SH-SY5Y (cell line): ENCODE measurements around the gene DLG1.

Experiments used
- GATA2 ChIP-seq: IDR thresholded peaks from 2 replicates; pipeline ENCODE4 v1.6.1; 2011; ENCODE audit warnings: mild to moderate bottlenecking, low read depth, low read length
- GATA3 ChIP-seq: IDR thresholded peaks from 2 replicates; pipeline ENCODE4 v1.6.1; 2011; ENCODE audit warnings: low read depth, mild to moderate bottlenecking, low read length, moderate library complexity

- TF ChIP-seq GATA2 (no peak), GATA3 (no peak)
These were observed 30.1 kb downstream of the DLG1 start for GRCh38 chr3:197268294-197268693.
